ENCODE measurements around the gene ZCCHC24.
A peak's percentile ranks its signal among the peaks of the same experiment; 100 is the strongest.

Gene ZCCHC24

DNA sequence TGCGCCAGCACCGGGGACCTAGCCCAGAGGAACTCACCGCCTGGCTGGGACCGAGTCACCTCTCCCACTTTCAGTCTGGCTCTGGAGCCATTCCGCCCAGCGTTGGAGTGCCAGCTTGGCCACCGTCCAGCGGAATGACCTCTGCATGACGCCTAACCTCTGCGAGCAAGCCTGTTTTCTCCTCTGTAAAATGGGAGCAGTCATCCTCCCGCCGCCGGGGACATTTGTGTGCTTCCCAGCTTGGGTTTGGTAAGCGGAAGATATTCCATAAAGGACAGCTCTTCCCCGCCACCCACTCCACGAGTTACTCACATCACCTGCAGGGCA is 1.3 kb upstream of the ZCCHC24 start:
- DNase-seq (ENCODE audit: low spot score): no peak

DNA sequence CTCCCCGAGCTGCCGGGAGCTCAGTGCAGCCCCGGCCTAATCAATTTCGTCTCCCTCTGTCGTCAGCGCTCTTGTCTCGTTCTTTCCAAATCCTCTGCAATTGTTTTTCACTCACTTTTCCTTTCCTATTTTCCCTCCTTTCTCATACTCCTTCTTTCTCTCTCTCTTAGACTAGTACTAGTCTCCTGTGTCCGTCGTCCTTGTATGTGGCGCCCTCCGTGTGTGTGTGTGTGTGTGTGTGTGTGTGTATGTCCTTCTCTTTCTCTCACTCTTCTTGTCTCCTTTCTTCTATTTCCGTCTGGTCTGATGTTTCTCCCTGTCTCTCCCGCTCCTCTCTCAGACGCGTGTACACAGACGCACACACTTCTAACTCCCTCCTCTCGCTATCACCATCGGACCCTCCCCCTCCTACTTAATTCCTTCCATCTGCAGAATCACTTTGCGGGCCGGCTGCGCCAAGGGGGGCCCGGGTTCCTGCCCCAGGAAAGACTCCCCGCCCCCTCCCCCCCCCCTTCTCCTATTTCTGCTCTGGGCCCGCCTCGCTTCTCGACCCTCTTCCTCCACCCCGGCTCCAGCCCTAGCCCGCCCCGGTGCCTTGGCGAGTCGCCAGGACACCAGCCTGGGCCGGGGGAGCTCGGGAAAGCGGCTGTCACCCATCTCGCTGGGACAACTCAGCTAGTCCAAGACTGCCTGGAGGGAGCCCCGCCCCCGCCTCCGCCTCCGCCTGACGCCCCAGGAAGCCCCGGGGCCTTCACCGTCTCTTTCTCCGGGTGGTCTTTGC is 743 bp upstream of the ZCCHC24 start:
- DNase-seq (ENCODE audit: low spot score): no peak

DNA sequence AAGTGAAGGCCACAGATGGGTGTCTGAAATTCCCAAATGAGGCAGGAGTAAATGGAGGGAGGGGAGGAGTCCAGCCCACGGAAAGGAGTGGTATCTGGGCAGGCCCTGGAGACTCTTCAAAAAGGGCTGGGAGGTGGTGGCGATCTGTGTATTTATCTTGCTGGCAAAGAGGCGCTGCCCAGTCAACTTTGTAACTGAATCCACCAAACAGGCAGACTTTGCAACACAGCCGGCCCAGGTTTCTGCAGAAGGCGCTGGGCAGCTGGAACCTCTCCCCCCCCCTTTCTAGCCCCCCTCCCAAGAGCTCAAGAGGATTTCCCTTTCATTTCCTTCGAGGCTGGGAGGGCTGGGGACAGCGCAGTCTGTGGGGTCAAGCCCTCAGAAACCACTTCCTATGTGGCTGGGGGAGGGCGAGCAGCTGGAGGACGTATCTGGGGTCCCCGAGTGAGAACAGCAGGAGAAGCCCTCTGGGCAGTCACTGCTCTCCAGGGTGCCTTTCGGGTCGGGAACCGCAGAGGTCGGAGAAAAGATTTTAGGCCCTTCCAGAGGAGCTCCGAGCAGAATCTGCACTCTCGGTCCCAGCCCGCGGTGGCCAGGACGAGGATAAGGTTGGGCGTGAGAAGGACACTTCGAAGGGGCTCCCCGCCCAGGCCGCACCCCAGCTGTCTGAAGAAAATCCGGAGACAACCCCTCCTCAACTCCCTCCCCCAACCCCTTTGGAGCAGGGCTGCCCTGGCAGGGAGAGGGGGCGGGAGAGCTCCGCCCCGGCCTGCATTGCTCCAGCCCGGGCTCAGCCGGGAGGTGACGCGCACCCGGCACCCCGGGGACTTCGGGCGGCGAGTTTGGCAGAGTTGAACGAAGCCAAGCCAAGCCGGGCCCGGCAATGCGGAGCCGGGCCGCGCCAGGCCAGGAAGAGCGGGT is 965 bp downstream of the ZCCHC24 start:
- peak; percentile 25 for DNase-seq (ENCODE audit: low spot score)

DNA sequence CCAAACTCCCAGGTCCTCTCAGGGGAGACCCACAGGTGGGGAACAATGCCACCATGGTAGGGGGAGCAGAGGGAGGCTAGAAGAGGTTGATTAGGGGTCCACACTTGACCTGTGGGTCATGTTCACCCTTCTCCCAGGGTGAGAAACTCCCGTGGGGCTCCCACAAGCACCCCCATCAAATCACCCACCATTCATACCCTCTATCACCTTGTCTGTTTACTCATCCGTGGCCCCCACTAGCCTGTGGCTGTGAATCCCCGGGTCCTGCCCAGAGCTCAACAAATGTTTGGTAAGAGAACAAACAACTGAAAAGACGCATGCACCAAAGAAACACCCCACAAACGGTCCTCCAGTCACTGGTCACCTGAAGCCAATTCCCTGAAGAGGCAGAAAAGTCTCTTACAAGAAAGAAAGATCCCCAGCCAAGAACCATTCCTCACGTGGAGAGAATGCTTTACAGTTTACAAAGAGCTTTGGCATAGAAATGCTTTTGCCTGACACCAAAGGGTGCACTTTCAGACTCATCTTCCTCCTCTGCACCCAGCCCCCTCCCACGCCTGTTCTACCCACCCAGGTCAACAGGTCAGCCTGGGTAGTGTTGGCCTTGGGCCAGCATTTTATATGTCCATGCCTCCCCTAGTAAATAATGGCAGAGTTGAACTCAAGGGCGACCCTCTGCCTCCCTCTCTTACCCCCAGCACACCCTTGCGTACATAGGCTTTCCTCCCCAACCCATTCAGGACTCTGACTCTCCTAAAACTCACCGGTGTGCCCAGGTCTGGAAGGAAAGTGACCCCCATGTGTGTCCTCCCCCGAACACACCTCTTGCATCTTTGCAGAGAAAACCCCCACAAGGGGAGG is 1.9 kb downstream of the ZCCHC24 start:
- no peak for DNase-seq (ENCODE audit: low spot score)

DNA sequence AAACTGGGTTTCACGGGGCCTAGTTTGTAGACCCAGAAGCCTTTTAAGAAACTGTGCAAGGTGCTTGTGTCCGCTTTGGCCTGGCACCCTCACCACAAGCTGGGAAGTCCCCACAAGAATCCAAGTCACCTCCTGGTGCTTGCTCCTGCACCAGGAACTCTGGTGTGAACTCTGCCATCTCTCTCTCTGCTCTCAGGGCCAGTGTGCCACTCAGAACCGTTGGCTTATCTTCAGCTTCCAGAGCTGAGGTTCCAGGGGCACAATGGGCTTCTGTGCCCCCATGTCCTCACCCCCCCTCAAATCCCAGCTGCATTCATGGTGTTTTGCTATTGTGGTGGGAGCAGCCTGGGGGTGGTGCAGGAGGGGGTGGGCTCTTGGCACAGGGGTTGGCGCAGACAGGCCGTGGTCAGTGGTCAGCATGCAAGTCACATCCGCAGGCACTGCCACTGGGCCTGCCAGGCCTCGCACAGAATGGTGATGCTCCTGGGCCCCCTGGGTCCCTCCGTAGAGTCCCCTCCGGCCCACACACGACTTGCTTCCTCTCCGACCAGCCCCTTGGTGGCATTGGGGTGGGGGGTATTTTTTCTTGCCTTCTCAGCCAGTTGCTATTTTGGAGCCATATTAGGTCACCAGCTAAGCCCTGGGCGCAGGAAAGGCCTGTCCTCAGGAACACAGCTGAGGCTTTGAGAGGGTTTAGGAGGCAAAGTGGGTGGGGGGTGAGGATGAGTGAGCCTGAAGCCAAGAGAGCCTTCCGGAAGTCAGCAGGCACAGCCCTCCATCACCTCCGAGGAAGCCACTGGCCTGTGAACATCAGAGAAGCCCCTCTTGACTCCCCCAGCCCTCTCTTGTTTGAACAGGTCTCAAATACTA is 3.0 kb downstream of the ZCCHC24 start:
- no peak for DNase-seq (ENCODE audit: low spot score)

DNA sequence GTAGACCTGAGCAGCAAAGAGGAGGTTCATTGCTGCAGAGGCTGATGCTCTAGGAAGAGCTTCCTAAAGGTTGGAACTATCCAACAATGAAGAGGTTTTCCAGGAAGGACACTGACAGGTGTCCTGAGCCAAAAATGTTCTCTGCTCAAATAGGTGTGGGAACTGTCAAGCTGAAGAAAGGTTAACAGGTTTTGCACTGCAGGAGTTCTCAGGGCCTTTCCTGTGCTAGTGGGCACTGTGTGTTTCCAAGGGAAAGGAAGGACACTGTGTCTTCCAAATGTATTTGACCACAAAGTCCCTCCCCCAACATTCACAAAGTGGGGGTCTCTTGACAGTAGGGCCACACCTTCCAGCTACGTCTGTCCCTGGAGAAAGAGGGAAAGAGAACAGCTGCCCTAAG is 4.0 kb downstream of the ZCCHC24 start:
- no peak for DNase-seq (ENCODE audit: low spot score)

DNA sequence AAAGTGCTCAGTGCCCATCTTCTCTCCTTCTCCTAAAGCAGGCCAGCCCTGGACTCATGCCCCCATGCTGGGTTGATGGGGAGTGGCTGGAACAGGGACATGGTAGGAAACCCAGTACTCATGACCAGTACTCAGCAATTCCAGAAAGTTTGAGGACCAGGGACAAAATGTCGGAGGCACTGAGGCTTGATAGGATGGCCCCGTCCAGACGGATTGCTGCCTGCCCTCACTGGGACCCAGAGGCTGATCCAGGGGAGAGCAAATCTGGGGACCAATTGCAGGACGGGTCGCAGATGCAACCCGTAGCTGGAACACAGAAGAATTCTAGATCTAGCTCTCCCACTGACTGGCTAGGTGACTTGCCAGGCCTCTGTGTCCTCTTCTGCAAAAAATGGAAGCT is 5.1 kb downstream of the ZCCHC24 start:
- DNase-seq (ENCODE audit: low spot score): no peak

DNA sequence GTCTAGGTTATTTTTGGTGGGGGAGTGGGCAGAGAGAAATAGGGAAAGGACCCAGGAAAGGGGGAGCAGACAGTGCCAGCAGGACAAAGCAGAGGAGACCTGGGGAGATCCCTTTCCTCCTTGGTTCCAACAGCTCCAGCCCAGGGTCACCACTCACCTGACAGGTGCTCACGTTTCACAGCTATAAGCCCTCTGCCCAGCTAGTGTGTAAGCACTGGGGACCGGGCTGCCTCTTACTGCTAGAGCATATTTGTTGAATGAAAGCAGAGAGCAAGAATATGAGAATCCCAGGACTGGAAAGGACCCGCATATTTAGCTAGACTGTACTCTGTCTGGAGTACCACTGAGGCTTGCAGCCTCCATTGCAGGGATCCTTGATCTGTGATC is 6.7 kb downstream of the ZCCHC24 start:
- no peak for DNase-seq (ENCODE audit: low spot score)

DNA sequence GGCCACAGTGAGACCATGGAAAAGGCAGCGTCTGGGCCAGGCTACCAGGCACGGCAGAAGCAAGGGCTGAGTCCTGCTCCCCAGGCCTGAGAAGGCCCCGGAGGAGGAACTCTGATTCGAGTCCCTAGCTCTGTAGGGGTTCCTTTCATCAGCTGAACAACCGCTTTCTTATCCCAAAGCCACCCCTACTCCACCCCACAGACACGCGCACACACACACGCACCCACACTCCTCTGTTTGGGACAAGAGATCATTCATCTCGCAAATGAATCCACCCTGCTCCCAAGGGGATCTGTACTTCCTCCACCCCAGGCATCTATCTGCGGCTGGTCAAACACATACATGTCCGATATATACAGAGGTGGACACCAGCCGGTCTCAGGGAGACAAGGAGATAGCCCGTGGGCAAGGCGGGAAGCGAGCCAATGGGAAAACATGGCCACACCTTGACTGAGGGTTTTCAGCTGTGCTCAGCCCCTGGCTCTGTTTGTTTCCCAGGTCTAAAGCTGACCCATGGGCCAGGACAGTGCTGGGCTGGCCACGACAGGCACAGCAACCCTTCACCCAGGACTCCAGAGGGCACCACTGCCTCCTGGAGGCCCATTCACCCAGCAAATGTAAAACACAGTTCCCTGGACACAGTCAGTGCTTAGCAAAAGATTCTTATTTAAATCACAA is 7.3 kb downstream of the ZCCHC24 start:
- no peak for DNase-seq (ENCODE audit: low spot score)

DNA sequence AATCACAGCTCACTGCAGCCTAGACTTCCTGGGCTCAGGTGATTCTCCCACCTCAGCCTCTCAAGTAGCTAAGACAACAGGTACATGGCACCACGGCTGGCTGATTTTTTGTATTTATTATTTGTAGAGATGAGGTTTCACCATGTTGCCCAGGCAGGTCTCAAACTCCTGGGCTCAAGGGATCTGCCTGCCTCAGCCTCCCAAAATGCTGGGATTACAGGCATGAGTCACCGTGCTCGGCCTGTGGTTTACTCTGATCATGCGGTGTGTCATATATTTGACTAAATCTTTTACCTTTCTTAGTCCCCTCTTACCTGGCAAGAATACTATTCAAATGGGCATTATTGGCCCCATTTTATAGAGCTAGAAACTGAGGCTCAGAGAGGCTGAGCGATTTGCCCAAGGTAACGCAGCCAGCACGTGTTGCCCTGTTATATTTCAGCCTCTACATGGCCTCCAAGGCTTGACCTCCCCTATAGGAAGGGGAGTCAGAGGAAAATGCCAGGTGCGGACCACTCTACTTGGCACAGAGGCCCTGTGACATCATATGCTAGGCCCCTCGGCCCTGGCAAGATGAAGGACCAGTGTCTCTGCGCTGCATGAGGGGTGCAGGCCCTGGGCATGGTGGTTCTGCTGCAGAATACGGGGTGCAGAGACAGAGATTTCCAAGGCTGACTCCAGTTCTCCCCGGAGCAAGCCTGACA is 8.2 kb downstream of the ZCCHC24 start:
- no peak for DNase-seq (ENCODE audit: low spot score)

DNA sequence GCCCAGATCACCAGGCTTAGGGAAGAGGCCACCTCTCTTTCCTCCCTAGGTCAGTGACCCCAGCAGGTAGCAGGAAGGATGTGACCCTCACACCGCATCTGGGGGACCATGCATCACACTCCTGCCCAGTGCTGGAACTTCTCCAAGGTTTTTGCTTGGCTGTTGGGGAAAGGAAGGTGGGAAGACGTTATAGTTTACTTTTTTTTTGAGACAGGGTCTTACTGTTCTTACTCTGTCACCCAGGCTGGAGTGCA is 8.6 kb downstream of the ZCCHC24 start:
- no peak for DNase-seq (ENCODE audit: low spot score)

DNA sequence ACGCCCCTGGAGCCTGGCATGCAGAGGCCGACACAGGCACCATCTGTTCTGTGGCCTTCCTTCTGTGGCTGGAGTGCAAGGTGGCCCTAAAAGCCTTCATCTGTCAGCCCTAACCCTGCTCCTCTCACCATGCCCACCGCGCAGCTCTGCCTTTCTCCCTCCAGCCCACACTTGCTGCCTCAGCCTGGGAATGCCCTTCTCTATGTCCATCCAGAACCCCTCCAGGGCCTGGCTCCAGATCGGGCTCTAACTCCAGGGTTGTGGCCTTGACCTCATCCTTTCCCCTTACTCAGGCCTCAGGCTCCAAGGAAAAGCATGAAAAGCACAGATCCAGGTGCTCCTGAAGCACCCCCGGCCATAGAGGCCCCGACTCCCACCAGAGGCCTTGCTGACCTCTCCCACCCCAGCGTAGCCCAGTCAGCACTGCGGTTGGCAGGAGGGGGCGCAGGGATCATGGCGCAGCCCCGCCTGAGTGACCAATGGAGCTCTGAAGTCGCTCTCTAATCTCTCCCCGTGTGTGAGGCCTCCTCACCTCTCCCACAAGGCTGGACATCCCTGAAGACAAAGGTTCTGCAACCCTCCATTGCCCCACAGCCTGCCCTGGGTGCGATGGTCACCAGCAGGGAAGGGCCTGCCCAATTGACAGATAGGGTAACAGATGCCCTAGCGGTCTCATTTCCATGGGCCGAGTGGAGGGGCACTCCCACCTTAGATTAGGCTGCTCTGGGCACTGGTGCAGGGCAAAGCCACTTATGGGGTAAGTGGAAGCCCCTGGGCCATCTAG is 9.2 kb downstream of the ZCCHC24 start:
- DNase-seq (ENCODE audit: low spot score): no peak

DNA sequence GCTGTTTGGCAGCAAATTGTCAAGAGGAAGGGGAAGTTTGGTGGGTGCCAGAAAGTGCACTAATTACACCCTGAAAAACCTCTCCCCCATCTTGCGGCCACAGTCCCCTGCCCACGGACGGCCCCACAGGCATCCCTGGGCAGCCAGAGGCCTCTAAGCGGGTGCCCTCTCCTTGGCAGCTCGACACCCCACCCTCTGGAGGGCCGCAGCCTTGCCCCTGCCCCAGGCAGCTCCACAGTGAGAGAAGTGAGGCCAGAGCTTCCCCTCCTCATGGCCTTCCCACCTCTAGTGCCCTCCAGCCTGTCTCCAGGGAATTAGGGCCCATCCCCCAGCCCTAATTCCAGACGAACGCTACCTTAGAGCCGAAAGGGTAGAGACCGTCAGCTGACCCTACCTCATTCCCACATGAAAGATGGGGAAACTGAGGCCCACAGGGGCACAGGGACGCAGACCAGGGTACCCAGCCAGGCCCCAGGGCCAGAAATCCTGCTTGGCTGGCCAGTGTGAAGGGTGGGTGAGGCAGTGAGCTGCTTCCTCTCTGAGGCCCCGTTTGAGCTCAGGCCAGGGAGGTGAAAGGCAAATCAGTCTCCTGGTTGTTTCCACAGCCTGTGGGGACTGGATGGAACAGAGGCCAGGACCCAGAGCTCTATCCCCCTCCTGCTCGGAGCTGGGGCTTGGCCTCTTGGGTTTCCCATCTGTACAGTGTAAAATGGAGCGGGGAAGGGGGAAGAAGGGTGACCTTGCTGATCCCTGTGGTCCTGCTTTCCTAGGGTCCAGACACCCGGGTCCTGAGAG is 10.0 kb downstream of the ZCCHC24 start:
- no peak for DNase-seq (ENCODE audit: low spot score)

DNA sequence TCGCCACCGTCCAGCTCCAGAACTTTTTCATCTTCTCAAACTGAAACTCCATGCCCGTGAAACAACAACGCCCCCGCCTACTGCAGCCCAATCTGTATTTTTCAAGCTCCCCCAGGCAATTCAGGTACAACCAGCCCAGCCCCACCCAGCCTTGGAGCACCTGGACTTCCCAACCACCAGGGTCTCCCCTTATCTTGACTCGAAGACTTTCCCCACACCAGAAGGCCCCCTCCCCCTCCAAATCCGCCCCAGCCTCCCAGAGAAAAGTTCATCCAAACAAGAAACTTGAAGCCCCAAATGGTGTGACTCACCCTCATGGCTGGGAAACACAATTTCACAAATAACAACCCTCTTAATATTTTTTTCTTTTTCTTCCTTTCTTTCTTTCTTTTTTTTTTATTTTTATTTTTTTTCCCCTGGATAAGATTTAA is 10.6 kb downstream of the ZCCHC24 start:
- DNase-seq (ENCODE audit: low spot score): no peak

DNA sequence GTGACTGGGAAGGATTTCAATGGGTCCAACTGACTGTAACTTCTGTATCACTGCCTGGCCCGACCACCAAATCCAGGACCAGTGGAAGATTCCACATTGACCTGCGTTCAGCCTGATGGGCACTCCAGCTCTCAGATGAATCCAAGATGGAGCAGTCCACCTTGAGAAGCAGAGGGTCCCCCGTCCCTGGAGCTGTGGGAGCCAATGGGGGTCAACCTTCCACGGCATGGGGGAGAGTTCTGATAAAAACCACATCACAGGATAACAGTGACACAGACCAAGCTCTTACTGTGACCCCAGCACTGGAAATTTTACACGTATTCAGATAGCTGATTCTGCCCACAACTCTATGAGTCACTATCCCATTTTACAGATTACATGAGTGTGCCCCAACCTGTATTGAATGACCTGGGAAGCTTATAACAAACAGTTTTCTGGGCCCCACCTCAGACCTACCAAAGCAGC is 11.2 kb downstream of the ZCCHC24 start:
- DNase-seq (ENCODE audit: low spot score): no peak

DNA sequence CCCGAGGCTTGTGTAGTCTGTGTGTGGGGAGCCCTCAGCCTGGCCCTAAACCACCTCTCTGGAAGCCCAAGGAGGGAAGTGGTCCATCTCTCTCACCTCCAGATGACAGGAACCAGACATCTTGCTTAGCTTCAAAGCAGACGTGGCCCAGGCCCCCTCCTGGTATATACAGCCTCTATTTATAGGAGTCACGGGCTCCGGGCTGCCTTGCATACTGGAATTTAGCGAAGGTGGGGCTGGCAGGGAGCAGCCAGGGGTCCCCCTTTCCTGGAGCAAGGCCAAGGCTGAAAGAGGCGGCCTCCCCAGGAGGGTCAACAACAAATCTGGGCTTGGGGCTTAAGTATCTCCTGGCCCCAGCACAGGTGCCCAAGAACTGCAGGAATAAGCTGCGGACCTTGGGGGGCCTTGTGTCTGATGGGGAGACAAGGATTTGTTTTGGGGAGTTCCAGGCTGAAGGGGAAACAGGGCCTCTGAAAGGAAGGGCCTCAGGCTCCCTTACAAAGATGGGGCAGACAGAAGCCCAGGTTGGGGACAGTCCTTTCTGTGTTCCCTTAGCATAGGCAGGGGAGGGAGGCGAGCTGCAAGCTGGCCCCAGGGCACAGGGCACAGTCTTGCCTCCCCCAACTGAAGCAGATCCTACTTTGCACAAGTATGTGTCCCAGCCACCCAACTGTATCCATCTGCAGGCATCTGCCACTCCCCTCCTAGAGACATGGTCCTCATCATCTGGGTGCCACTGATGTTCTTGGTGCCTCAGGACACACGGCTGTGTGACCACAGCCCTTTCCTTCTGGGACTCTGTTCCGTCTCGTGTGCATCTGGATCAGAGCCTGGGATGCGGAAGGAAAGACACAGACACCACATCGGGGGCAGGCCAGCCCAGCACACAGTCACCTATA is 11.9 kb downstream of the ZCCHC24 start:
- DNase-seq (ENCODE audit: low spot score): no peak

DNA sequence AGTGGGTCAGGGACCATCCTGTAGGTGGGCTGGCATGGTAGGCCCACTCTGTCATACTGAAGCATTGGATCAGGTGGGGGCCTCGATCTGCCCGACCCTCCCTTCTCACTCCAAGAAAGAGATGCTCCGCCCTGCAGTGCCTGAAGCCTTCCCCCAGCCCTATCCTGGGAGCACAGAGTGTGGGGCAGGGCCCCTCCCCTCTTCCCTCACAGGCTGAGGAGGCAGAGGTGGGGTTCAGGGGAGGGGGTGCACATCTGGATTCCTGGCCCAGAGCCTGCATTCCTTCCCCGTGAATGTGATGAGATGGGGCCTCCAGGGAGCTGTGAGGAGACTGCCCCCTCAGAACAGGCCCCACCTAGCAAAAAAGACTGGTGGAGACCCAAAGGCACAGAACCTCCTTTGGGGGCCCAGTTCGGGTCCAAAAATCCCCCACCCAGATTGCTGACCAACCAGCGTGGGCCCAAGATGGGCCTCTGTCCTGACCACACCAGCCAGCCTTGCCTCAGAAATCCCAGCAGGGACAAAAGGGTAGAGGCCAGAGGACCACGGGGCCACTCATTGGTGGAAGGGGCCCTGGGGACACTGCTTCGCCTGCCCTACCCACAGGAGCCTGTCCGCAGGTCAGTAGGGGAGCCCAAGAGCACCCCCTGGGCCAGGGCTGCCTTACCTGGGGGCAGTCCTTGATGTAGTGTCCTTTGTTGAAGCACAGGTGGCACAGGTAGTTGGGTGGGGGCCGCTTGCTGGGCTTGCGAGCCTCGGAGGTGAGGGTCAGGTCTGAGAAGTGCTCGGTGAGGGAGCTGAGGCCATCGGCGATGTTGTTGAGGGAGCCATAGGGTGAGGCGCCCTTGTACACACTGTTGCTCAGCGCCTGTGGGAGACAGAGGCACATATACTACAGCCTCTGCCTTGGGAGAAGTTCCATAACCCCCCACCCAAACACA is 13.3 kb downstream of the ZCCHC24 start:
- DNase-seq (ENCODE audit: low spot score): no peak

All from CD4-positive, alpha-beta T cell treated with Interleukin-15 for 4 hours (primary cell).